Cardiac fibroblast (primary cell): ENCODE results near the gene C15orf61.

ENCODE experiments used
- DNase-seq, 2 donors: peaks; one replicate each; pipeline versions ENCODE4 v3.0.0 to v3.0.0-alpha.2; 2010; ENCODE audit warnings: low read depth in 2 of 2
- H3K4me3 ChIP-seq, 2 donors: replicated peaks in 1 of 2; 1 replicate in 1 of 2; 2 replicates in 1 of 2; pipeline ENCODE4 v1.5.1; 2011; ENCODE audit warnings: low read depth in 2 of 2, low read length in 2 of 2, mild to moderate bottlenecking in 2 of 2, moderate library complexity in 1 of 2
- CTCF ChIP-seq: IDR thresholded peaks from one replicate; pipeline ENCODE4 v1.5.1; 2011; ENCODE audit warnings: low read depth, mild to moderate bottlenecking, low read length, inconsistent platforms

Gene C15orf61

DNA sequence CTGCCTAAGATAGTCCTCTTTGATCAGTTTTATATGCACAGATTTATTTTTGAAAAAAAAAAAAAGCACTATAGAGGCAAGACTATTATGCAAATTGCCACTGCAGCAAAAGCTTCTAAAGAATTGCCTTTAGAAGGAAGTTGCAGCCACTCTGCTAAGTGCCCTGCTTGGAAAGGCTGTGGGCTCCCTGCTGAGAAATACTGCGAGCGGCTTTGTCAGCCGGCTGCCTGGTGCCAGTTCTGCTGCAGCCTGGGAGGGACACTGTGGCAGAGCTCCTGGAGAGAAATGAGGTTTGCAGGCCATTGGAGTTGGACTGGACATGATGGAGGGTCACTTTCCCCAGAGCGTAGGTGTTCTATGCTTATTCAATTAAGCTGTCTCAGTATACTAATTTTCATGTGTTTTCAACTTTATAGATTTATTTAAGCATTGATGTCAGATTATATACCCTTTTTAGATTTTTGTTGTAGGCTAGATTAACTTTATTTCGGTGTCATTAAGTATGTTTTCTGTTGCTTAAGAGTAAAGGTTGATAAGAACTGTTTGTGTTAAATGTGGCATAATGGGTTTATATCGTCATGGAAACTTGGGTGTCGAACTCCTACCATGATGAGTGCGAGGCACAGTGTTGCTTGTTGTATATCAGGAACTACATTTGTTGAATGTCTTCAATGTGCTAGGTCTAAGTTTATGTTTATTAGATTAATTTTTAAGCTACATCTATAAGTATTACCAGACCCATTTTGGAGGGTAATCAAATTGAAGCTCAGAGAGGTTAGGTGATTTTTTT is 28.1 kb downstream of the C15orf61 start:
- no peak for TF ChIP-seq CTCF
- no peak overlapping the region for H3K4me3 ChIP-seq
- DNase-seq: no peak

- no peak overlapping the region for H3K4me3 ChIP-seq
- DNase-seq: no peak
- no peak for TF ChIP-seq CTCF
Observed at GRCh38 chr15:67549736-67550135, 28.8 kb downstream of the C15orf61 start.

DNA sequence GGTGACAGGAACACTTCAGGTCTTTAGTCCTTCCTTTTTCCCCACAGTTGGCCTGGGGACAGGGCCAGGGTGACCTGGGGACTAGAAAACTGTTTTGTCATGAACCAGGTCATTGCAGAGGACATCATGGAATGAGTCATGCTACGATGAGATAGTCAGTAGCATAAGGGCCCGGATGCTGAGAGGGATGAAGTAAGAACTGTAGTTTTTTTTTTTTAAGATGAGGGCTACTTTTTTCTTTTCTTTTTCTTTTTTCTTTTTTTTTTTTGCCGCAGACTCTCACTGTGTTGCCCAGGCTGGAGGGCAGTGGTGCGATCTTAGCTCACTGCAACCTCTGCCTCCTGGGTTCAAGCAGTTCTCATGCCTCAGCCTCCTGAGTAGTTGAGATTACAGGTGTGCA is 29.6 kb downstream of the C15orf61 start:
- H3K4me3 ChIP-seq: no peak overlapping the region
- DNase-seq: peak; percentile 17 to 44
- no peak for TF ChIP-seq CTCF

DNA sequence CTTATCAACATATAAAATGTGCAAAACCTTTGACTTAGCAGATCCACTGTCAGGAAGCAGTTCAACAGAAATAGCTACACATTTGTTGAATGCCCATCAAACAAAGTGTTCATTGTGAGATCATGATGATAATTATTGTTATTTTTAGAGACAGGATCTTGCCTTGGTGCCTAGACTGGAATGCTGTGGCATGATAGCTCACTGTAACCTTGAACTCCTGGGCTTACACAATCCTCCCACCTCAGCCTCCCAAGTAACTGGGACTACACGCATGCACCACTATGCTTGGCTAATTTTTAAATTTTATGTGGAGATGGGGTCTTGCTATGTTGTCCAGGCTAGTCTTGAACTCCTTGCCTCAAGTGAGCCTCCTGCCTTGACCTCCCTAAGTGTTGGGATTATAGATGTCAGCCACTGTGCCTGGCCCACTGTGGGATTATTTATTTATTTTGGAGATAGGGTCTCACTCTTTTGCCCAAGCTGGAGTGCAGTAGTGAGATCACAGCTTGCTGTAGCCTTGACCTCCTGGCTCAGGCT is 30.3 kb downstream of the C15orf61 start:
- no peak overlapping the region for H3K4me3 ChIP-seq
- DNase-seq: no peak
- TF ChIP-seq CTCF: no peak

GRCh38 chr15:67554580-67554979 is 33.6 kb downstream of the C15orf61 start:
- no peak overlapping the region for H3K4me3 ChIP-seq
- TF ChIP-seq CTCF: no peak
- no peak for DNase-seq

- no peak for DNase-seq
- H3K4me3 ChIP-seq: no peak overlapping the region
- TF ChIP-seq CTCF: no peak
Observed at GRCh38 chr15:67556976-67557570, 36.1 kb downstream of the C15orf61 start.
